DOHH2 (cell line): Measurements from ENCODE around the gene EEA1.

Experiments used
- H3F3A ChIP-seq: fragments of 200-600 bp; sonication (generic), shearing (Covaris generic); 2 replicates; pipeline ENCODE4 v1.6.0; 2016; ENCODE audit warnings: antibody characterized with exemption, mild to moderate bottlenecking; ENCODE audit not compliant: control insufficient read depth, insufficient read depth
- H3K27ac ChIP-seq: fragments of 200-600 bp; sonication (generic); 2 replicates; pipeline ENCODE4 v1.5.1; 2014; ENCODE audit warnings: low read depth, mild to moderate bottlenecking, low read length, moderate library complexity
- H3K27me3 ChIP-seq: fragments of 200-600 bp; sonication (generic); 2 replicates; pipeline ENCODE4 v1.6.1; 2014; ENCODE audit warnings: mild to moderate bottlenecking, low read length, mixed read lengths; ENCODE audit not compliant: control insufficient read depth
- H3K36me3 ChIP-seq: fragments of 200-600 bp; sonication (generic); 2 replicates; pipeline ENCODE4 v1.6.1; 2014; ENCODE audit warnings: mild to moderate bottlenecking, low read length, moderate library complexity, mixed read lengths; ENCODE audit not compliant: control insufficient read depth
- H3K4me1 ChIP-seq: fragments of 200-600 bp; sonication (generic); 2 replicates; pipeline ENCODE4 v1.6.1; 2014; ENCODE audit warnings: mild to moderate bottlenecking, low read length, mixed read lengths; ENCODE audit not compliant: control insufficient read depth
- H3K4me2 ChIP-seq: fragments of 200-600 bp; sonication (generic); 2 replicates; pipeline ENCODE4 v1.6.0; 2014; ENCODE audit warnings: mild to moderate bottlenecking, low read length, moderate library complexity
- H3K4me3 ChIP-seq: fragments of 200-600 bp; sonication (generic); 2 replicates; pipeline ENCODE4 v1.5.1; 2014; ENCODE audit warnings: mild to moderate bottlenecking, low read length, mixed read lengths
- H3K79me2 ChIP-seq: fragments of 200-600 bp; sonication (generic); 2 replicates; pipeline ENCODE4 v1.6.1; 2014; ENCODE audit warnings: mild to moderate bottlenecking, low read length, mixed read lengths; ENCODE audit not compliant: control insufficient read depth
- H3K9me2 ChIP-seq: fragments of 200-600 bp; sonication (generic); replicated peaks from 2 replicates; pipeline ENCODE4 v1.6.1; 2014; ENCODE audit warnings: mild to moderate bottlenecking, low read length, mixed read lengths; ENCODE audit not compliant: control insufficient read depth
- H3K9me3 ChIP-seq: fragments of 200-600 bp; sonication (generic); 2 replicates; pipeline ENCODE4 v1.6.1; 2014; ENCODE audit warnings: antibody characterized with exemption, low read length, mixed read lengths; ENCODE audit not compliant: control insufficient read depth, insufficient read depth
- H4K20me1 ChIP-seq: fragments of 200-600 bp; sonication (generic); 2 replicates; pipeline ENCODE4 v1.6.0; 2014; ENCODE audit warnings: low read depth, mild to moderate bottlenecking, antibody characterized with exemption, low read length, moderate library complexity; ENCODE audit not compliant: control insufficient read depth, insufficient read depth
- CTCF ChIP-seq: fragments of 200-600 bp; sonication (generic); IDR thresholded peaks from one replicate; pipeline ENCODE4 v1.5.1; 2014; ENCODE audit warnings: antibody characterized with exemption, mild to moderate bottlenecking, low read depth, low read length; ENCODE audit not compliant: poor library complexity, severe bottlenecking
- EZH2phosphoT487 ChIP-seq: fragments of 200-600 bp; sonication (generic); IDR thresholded peaks from 2 replicates; pipeline ENCODE4 v1.6.1; 2017; ENCODE audit warnings: borderline replicate concordance, mild to moderate bottlenecking, antibody characterized with exemption, low read length, moderate library complexity, mixed read lengths

Gene EEA1

DNA sequence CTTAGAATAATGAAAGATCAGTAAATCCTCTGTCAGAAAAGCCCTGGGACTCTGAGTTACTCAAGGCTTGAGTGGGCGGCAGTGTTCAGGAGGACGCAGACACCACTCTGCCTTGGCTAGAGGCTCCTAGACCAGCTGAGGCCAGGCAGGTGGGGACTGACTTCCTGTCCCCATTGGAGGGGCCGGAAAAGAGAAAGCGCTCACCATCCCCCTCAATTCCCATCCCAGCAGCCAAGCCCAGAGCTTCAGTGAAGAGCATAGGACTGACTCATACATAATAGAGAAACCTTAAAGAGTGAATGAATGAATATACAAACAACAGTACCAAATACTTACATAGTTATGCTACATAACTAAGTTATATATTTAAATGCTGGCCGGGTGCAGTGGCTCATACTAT is 164.3 kb downstream of the EEA1 start:
- TF ChIP-seq CTCF = no peak
- H3K4me2 ChIP-seq = no peak overlapping the region
- H3K4me1 ChIP-seq = no peaks in the 10 kb centered on the region
- H3F3A ChIP-seq = no peaks in the 10 kb centered on the region
- H3K27ac ChIP-seq = no peak overlapping the region
- H4K20me1 ChIP-seq = no peaks in the 10 kb centered on the region
- peaks cover 4% of the 10 kb centered on the region for H3K27me3 ChIP-seq
- H3K9me3 ChIP-seq = no peaks in the 10 kb centered on the region
- no peaks in the 10 kb centered on the region for H3K9me2 ChIP-seq
- no peaks in the 10 kb centered on the region for H3K36me3 ChIP-seq
- no peaks in the 10 kb centered on the region for H3K79me2 ChIP-seq
- no peak overlapping the region for H3K4me3 ChIP-seq

DNA sequence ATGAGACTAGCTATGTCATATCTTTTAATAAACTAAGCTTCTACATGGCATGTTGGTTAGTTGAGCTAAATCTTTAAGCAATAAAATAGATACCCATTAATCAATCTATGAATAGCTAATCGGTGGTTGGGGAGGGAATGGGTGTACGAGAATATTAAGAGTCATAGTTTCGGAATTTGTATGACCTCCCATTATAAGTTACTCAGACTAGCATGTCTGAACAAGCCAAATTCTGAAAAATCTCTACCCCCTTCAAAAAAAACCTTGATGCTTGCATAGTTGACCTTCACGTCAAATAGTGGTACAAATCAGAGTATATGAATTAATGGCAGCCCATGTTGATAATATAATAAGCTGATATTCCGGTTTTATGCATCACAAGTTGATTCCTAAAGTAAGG is 166.3 kb downstream of the EEA1 start:
- Histone ChIP-seq H3K27me3 (peaks cover 7% of the 10 kb centered on the region), H3F3A (no peaks in the 10 kb centered on the region), H3K36me3 (no peaks in the 10 kb centered on the region), H4K20me1 (no peaks in the 10 kb centered on the region), H3K4me3 (no peak overlapping the region), H3K4me1 (no peaks in the 10 kb centered on the region), H3K79me2 (no peaks in the 10 kb centered on the region), H3K27ac (no peak overlapping the region), H3K9me2 (no peaks in the 10 kb centered on the region), H3K9me3 (no peaks in the 10 kb centered on the region), H3K4me2 (no peak overlapping the region)
- TF ChIP-seq CTCF (no peak), EZH2phosphoT487 (no peak)

DNA sequence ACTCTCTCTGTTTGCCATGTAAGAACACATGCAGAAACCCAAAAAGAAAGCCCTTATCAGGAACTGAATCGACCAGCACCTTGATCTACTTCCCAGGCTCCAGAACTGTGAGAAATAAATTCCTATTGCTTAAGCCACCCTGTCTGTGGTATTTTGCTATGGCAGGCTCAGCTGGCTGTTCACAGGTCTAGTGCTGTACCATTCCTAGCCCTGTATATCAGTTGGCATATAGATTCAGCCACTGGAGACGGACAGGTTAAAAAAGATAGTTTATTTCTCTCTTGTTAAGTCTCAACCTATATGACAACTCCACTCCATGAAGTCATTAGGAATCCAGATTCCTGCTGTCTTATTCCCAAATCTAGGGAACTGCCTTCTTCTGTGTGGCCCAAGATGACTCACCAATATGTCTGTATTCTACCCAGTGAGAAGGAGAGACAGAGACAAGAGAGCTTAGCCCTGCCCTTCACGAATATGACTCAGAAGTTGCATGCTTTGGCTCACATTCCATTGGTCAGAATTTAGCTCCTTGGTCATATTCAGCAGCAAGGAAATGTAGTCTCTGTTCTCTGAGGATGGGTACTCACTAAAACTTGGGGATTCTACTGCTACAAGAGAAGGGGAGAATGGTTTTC is 169.3 kb downstream of the EEA1 start:
- Histone ChIP-seq H3K27ac (no peak overlapping the region), H3K9me3 (no peaks in the 10 kb centered on the region), H3K9me2 (no peaks in the 10 kb centered on the region), H3K36me3 (no peaks in the 10 kb centered on the region), H3K27me3 (peaks cover 7% of the 10 kb centered on the region), H3F3A (no peaks in the 10 kb centered on the region), H3K4me1 (no peaks in the 10 kb centered on the region), H3K4me2 (no peak overlapping the region), H3K79me2 (no peaks in the 10 kb centered on the region), H4K20me1 (no peaks in the 10 kb centered on the region), H3K4me3 (no peak overlapping the region)
- TF ChIP-seq EZH2phosphoT487 (no peak), CTCF (no peak)
